ENCODE results near the gene CDKAL1.

The CDKAL1 gene

GRCh38 chr6:21277601-21278374 lies 743.5 kb downstream of the CDKAL1 start:
- no peak overlapping the region for H3K4me3 ChIP-seq (ENCODE audit: low read depth, low read length)
- TF ChIP-seq CTCF (IDR thresholded peaks at IDR 0.05; ENCODE audit: borderline replicate concordance, insufficient read depth, low read depth, low read length): no peak

- H3K4me3 ChIP-seq (ENCODE audit: low read depth, low read length): no peak overlapping the region
- TF ChIP-seq CTCF (IDR thresholded peaks at IDR 0.05; ENCODE audit: borderline replicate concordance, insufficient read depth, low read depth, low read length): no peak
Observed at GRCh38 chr6:21278375-21278745, 744.1 kb downstream of the CDKAL1 start.

GRCh38 chr6:21279619-21280018 lies 745.4 kb downstream of the CDKAL1 start:
- H3K4me3 ChIP-seq (ENCODE audit: low read depth, low read length): no peak overlapping the region
- TF ChIP-seq CTCF (IDR thresholded peaks at IDR 0.05; ENCODE audit: borderline replicate concordance, insufficient read depth, low read depth, low read length): no peak

GRCh38 chr6:21281366-21281765 lies 747.1 kb downstream of the CDKAL1 start:
- H3K4me3 ChIP-seq (ENCODE audit: low read depth, low read length): no peak overlapping the region
- TF ChIP-seq CTCF (IDR thresholded peaks at IDR 0.05; ENCODE audit: borderline replicate concordance, insufficient read depth, low read depth, low read length): no peak
